ENCODE measurements around the gene ERBB4.

DNA sequence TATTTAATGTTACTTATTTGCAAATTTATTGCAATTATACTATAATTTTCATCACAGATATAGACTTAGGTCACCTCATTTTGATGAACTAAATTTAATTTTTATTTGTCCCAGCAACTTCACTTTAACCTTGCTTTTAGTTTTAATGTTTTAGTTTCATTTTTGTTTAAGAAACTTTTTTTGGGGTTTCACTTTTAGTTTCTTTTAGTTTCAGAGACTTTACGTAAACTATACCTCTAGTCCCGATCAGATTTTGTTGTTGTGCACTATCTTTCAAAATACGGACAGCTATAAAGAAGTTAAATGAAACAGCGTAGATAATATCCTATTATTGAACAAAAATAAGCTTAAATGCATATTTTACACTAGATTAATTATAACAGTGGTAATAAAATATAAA, 460.5 kb downstream of the ERBB4 start:
- TF ChIP-seq CTCF (IDR thresholded peaks at IDR 0.05) (no peak), POLR2A (IDR thresholded peaks at IDR 0.05) (no peak)

Measured in lower leg skin (tissue), 3 donors.